GM18499 (cell line): ENCODE data around the gene NTF3.

Source experiments
- ATAC-seq: cut with Tn5 transposase; IDR thresholded peaks from one replicate; pipeline ENCODE4 v1.9.1; 2021; ENCODE audit warnings: moderate number of reproducible peaks; ENCODE audit not compliant: insufficient read depth, unreplicated experiment

Gene NTF3

GRCh38 chr12:5430641-5431603, 986 bp upstream of the NTF3 start:
- no peak for ATAC-seq

GRCh38 chr12:5433081-5433844, 1.4 kb downstream of the NTF3 start:
- ATAC-seq: no peak

- no peak for ATAC-seq
Observed at GRCh38 chr12:5433845-5434646, 2.1 kb downstream of the NTF3 start.

GRCh38 chr12:5434647-5435560, 3.0 kb downstream of the NTF3 start:
- no peak for ATAC-seq

GRCh38 chr12:5437182-5437583, 5.3 kb downstream of the NTF3 start:
- ATAC-seq: no peak

- no peak for ATAC-seq
Observed at GRCh38 chr12:5437589-5437988, 5.7 kb downstream of the NTF3 start.

GRCh38 chr12:5438671-5439200, 6.8 kb downstream of the NTF3 start:
- no peak for ATAC-seq

GRCh38 chr12:5439371-5439771, 7.5 kb downstream of the NTF3 start:
- ATAC-seq: no peak

- no peak for ATAC-seq
Observed at GRCh38 chr12:5439788-5440300, 7.9 kb downstream of the NTF3 start.

GRCh38 chr12:5440978-5441377, 9.1 kb downstream of the NTF3 start:
- no peak for ATAC-seq

- ATAC-seq: no peak
Observed at GRCh38 chr12:5441497-5442236, 9.8 kb downstream of the NTF3 start.

GRCh38 chr12:5442251-5443006, 10.5 kb downstream of the NTF3 start:
- ATAC-seq: no peak

- no peak for ATAC-seq
Observed at GRCh38 chr12:5444520-5444919, 12.6 kb downstream of the NTF3 start.

- ATAC-seq: no peak
Observed at GRCh38 chr12:5447320-5447719, 15.4 kb downstream of the NTF3 start.

GRCh38 chr12:5451251-5451650, 19.3 kb downstream of the NTF3 start:
- ATAC-seq: no peak

- ATAC-seq: no peak
Observed at GRCh38 chr12:5452569-5452968, 20.7 kb downstream of the NTF3 start.

GRCh38 chr12:5453466-5453865, 21.6 kb downstream of the NTF3 start:
- no peak for ATAC-seq

- no peak for ATAC-seq
Observed at GRCh38 chr12:5455045-5455444, 23.1 kb downstream of the NTF3 start.
